GM18505 (cell line): ENCODE data around the gene ASIC5.
"Not testable (repeated sequence)": the region's sequence is repeated elsewhere in the genome, so short reads cannot be mapped to it uniquely, and the experiment has no call there.

ENCODE experiments used
- ATAC-seq: cut with Tn5 transposase; IDR thresholded peaks from one replicate; pipeline ENCODE4 v1.9.1; 2021; ENCODE audit not compliant: unreplicated experiment
- POLR2A ChIP-seq: IDR thresholded peaks from 4 replicates; pipeline ENCODE4 v1.6.1; 2011; ENCODE audit warnings: borderline replicate concordance; ENCODE audit not compliant: insufficient read depth, insufficient read length; ENCODE audit errors: extremely low read depth

Gene ASIC5, protein sequence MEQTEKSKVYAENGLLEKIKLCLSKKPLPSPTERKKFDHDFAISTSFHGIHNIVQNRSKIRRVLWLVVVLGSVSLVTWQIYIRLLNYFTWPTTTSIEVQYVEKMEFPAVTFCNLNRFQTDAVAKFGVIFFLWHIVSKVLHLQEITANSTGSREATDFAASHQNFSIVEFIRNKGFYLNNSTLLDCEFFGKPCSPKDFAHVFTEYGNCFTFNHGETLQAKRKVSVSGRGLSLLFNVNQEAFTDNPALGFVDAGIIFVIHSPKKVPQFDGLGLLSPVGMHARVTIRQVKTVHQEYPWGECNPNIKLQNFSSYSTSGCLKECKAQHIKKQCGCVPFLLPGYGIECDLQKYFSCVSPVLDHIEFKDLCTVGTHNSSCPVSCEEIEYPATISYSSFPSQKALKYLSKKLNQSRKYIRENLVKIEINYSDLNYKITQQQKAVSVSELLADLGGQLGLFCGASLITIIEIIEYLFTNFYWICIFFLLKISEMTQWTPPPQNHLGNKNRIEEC

DNA sequence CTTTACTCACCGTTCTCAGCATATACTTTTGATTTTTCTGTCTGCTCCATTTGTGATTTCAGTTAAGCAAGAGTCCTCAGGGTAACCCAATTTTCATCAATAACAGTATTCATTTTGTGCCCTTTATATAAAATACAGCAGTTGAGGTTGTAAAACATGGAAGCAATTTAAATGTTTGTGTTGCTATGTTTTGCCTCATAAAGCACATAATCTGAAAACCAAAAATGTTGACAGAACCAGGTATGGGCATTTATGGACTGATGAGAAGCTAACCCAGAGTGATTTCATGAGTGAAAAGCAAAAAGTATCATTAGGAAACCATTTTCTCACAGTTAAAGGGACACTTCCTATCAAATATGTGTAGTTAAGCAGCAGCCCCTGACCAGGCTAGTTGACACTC is at the start of gene ASIC5:
TSS of gene ASIC5 (minus strand) at position 101 of the 400 bp plus-strand sequence. CDS start at position 50, 51 bp downstream.
- TF ChIP-seq POLR2A, result no peak
- no peak for ATAC-seq

DNA sequence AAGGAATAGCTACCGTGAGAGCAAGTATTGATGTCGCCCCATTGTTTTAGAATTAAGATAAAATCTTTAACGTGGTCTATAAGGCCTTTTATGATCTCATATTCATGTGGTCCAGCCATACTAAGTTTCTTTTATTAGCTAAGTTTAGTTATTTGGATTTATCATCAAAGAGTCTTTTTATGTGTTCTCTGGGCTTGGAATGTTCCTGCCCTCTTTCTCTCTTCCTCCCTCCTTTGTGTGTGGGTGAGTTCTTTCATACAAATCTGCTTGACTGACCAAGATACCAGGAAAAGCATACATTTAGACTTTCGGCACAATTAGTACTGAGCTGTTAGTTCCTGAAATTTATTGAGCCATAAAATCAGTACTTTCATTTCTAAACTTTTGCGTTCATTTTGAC is 48.7 kb upstream of the ASIC5 start:
- TF ChIP-seq POLR2A, result no peak
- no peak for ATAC-seq

DNA sequence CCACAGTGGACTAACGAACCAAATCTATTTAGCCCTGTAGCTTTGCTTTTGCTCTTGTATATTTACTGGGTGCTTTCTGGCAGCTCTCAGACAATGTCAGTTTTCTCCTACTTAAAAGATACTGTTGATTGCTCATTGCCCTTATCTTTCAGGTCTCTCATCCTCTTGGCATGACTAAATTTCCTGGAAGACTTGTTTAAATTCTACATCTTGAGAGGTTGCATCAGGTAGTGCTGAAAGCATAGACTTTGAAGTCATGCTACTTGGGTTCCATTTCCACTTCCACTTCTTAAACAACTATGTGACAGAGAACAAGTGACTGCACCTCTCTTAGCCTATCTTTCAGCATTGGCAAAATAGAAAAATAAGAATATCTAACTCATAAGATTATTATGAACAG is 45.8 kb upstream of the ASIC5 start:
- no peak for TF ChIP-seq POLR2A
- ATAC-seq, result no peak

DNA sequence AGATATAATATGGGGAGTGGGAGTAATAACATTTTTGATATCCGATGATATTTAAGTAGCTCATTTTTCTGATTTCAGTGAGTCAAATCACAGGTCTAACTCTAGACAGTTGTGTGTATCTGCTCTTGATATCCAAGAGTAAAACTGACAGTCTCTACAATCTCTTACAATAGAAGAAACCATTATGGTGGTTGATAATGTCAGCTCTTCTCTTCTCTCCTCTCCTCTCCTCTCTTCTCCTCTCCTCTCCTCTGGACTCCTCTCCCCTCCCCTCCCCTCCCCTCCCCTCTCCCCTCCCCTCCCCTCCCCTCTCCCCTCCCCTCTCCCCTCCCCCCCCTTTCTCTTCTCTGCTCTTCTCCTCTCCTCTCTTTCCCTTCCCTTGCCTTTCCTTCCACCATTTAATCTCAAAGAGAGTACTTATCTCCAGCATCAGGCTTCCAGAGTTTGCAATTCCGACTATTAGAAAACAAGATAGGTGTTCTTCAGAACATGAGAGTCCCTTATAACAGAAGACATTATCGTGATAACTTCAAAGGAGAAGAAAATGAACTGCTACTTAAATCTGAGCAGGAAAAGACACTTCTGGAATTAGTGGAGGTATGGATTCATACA is 43.6 kb upstream of the ASIC5 start:
- TF ChIP-seq POLR2A, result no peak
- no peak for ATAC-seq

DNA sequence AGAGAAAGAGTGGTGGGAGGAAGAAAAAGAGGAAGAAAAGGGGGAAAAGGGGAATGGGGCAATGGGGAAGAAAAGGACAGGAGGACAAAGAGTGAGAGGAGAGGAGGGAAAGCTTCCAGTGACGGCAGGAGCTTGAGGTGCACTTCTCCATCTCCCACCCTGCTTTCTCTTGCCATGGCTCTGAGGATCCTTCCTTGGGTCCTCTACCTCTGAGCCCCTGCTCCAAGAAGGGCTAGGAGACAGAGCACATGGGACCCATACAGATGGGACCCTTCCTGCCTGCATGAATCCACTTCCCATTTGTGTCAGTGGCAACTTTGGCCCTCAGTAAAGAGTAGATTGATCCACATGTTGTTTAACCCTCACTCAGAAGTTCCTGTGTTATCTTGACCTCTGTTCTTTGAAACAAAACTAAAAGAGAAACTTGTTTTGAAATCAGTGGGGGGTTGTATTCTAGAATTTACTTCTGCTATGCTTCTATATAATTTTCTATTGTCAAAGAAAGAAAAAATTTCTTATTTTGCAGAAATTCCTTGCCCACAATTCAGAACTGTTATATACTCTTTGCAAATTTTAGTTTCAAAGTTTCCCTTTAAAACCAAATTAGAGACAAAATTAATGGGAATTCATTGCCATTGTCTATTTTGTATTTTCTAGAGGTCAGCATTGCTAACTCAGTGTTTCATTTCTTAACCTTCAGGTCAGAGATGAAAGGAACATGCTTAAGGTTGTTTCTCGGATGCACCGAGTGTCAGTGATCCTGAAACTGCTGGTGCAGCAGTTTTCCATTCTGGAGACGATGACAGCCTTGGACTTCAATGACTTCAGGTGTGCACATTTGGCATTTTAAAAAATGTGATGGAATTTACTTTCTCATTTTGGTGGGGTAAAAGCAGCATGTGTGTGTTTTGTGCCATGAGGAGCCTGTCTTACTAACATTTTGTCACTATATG is 42.4 kb upstream of the ASIC5 start:
- TF ChIP-seq POLR2A, result no peak
- ATAC-seq, result no peak

DNA sequence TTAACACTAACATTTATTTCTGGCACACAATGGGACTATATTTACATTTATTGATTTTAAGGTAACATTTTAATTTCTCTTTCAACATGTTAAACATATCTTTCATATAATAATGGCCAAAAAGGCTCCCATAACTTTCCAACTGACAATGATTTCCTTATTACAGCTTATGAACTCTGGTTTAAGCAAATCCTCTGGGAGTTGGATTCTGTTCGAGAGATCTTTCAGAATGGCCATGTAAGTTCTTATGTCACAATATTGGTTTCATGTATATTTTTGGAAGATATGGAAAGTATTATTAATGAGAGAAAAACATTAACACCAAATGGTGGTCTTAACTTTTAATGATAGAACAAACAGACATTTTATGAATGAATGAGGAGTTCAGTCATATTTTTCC is 41.5 kb upstream of the ASIC5 start:
- ATAC-seq, result no peak
- no peak for TF ChIP-seq POLR2A

DNA sequence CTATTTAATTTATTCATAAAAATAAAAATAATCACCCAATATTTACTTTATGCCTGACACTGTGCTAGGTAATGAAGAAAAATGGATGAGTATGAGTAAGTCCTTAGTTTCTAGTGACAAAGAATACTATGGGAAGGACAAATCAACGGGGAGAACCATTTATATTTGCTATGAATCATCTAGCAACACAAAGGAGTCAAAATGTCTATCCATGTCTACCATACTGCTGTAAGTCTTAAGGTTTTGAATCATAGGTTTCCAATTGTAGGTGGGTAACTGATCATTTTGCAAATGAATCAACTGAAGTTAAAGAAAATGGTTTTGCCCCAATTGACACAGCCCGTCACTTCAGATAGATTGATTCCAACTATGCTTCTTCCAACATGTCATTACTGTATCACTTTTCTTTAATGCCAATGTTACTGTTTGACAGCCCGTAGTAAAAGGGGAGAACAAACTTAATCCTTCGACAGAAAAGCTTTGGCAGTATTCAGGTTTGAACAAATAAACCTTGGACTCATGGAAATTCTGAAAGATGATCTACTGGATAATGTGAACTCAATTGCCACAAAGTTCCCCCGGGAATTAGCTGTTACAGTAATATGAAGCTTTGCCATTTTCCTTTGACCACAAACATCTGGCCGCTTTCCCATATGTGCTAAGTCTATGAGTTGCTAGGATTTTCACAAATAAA is 40.6 kb upstream of the ASIC5 start:
- TF ChIP-seq POLR2A, result no peak
- ATAC-seq, result no peak

DNA sequence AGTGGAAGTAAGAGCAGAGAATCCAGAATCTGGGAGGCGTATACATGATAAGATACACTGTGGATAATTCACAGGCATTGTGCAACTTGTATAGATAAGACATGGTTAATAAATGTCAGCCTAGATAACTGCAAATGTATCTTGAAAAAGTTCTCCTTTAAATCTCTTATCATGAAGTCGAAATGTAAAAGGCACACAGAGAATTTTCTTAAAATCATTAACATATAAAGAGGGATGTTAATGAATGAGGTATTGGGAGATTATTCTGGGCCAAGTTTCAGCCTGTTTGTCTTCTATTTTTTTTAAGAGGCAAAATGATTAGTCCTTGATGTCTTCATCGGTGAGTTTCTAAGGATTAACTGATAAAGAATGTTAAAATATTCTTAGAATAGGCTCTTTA is 38.3 kb upstream of the ASIC5 start:
- TF ChIP-seq POLR2A, result no peak
- no peak for ATAC-seq

DNA sequence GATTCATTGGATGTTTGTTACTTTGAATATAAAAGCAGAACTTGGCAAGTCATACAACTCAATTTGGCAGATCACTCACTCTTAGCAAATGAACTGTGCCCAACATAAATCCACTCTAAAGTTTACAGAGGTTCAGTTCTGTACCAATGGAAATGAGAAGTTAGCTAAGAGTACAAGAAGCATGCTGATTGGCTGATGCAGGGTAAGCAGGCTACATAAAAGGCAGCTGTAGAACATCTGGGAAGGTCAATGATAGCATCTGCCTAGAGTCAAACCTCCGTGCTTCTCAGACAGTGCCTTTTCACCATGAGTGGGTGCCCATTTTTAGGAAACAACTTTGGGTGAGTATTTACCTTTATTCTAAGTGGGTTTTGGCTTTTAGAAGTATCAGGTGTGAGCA is 37.4 kb upstream of the ASIC5 start, which contains the start of gene TDO2:
TSS of gene TDO2 (plus strand) at position 244 of the 400 bp plus-strand sequence. CDS start at position 307, 63 bp downstream.
- TF ChIP-seq POLR2A, result no peak
- ATAC-seq, result no peak

DNA sequence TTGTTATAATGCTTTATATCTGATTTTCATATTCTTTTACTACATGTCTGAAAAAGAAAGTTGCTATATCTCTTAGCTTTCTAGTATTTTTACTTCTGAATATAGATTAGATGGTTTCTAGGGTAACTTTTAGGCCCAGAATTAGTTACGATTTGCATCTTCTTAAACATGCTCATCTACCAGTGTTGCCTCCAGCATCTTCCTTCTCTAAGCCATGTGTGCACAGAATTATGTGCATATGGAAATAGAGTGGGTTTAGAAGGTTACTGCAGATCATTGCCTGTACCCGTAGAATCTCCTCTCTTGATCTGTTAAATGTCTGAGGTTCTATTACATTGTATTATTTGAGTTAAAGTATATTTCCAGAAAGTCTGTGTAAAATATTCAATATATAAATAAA is 34.9 kb upstream of the ASIC5 start:
- TF ChIP-seq POLR2A, result no peak
- no peak for ATAC-seq

DNA sequence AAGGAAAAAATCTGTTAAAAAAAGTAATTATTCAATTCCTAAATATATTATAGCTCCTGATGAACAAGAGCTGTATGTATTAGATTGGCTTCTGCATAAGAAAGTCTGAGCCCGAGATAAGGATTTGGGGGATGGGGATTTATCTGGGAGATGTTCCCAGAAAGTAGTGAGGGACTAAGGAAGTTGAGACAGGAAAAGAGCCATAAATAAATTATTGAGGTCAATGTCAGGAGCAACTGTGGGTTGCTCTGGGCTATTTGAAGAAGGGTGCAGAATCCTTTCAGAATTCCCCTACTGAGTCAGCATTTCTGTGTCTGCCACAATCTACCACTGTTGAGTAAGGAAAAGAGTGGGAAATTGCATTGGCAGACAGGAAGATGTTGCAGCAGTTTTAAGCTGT is 34.3 kb upstream of the ASIC5 start:
- ATAC-seq, result no peak
- TF ChIP-seq POLR2A, result no peak

DNA sequence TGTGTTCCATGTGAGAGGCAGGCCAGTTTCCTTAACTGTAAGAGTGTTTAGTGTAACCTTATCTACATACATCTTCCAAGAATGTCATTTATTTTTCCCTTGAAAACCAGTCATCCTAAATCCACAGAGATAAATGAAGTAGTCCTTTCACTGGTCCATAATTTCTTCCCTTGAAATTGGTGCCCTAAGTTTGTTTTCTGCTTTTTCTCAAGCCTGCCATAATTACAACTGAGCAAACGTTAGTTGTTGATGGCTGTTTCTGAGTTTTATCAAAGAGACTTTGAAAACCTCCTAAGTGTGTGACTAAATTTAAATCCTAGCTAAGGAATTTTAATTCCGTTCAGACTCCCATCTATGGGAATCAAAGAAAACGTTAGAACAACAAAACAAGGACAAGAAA is 33.8 kb upstream of the ASIC5 start:
- ATAC-seq, result no peak
- TF ChIP-seq POLR2A, result no peak

DNA sequence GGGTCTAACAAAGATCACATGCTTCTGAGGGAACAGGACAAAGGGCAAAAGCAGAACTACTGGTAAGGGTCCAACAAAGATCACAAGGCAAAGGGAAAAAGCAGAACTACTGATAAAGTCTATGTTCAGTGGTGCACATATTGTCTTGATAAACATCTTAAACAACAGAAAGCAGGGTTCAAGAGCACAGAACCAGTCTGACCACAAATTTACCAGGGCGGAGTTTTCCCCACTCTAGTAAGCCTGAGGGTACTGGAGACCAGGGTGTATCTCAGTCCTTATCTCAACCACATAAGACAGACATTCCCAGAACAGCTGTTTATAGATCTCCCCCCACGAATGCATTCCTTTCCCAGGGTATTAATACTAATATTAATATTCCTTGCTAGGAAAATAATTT is 32.3 kb upstream of the ASIC5 start:
- not testable (repeated sequence) for ATAC-seq
